PC-3 (cell line): Measurements from ENCODE around the gene PSG6.
"Not testable (repeated sequence)": the region's sequence is repeated elsewhere in the genome, so short reads cannot be mapped to it uniquely, and the experiment has no call there.

Experiments used
- EZH2 ChIP-seq: fragments of 300-600 bp; sonication (generic); IDR thresholded peaks from one replicate; pipeline ENCODE4 v1.6.1; 2017; ENCODE audit warnings: antibody characterized with exemption, mild to moderate bottlenecking, low read length; ENCODE audit not compliant: unreplicated experiment
- EZH2phosphoT487 ChIP-seq: fragments of 300-600 bp; sonication (generic); IDR thresholded peaks from 2 replicates; pipeline ENCODE4 v1.6.1; 2018; ENCODE audit warnings: mild to moderate bottlenecking, antibody characterized with exemption, low read length, borderline replicate concordance
- TF ChIP-seq, protein P1 (sequence below): fragments of 300-600 bp; sonication (generic); conservative IDR thresholded peaks from 2 replicates; pipeline ENCODE4 v1.5.1; 2017; ENCODE audit warnings: antibody characterized with exemption, low read depth, mild to moderate bottlenecking, low read length

DNA sequence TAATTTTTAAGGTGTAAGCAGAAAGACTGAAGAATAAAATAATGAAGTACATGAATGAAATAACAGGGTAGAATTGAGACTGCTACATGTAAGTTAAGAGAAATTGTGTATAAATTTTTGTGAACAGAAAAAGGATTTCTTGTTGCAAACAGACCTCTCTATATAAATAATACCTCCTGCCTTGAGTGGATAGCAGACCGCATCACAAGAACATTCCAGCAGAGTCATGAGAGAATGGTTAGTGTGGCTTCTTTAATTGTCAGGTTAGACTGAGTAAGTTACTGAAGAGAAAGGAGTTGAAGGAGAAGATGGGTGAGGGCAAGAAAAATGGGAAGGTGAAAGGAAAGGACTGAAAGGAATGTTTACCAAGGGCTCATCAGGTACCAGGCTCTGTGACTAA is 18.6 kb downstream of the PSG6 start:
- TF ChIP-seq, protein P1, sequence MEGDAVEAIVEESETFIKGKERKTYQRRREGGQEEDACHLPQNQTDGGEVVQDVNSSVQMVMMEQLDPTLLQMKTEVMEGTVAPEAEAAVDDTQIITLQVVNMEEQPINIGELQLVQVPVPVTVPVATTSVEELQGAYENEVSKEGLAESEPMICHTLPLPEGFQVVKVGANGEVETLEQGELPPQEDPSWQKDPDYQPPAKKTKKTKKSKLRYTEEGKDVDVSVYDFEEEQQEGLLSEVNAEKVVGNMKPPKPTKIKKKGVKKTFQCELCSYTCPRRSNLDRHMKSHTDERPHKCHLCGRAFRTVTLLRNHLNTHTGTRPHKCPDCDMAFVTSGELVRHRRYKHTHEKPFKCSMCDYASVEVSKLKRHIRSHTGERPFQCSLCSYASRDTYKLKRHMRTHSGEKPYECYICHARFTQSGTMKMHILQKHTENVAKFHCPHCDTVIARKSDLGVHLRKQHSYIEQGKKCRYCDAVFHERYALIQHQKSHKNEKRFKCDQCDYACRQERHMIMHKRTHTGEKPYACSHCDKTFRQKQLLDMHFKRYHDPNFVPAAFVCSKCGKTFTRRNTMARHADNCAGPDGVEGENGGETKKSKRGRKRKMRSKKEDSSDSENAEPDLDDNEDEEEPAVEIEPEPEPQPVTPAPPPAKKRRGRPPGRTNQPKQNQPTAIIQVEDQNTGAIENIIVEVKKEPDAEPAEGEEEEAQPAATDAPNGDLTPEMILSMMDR = not testable (repeated sequence)
- not testable (repeated sequence) for TF ChIP-seq EZH2, EZH2phosphoT487
